Fibroblast of skin of left biceps (primary cell): ENCODE measurements around the gene PLEKHN1.
A peak's percentile ranks its signal among the peaks of the same experiment; 100 is the strongest.
"Not testable (repeated sequence)": the region's sequence is repeated elsewhere in the genome, so short reads cannot be mapped to it uniquely, and the experiment has no call there.

Source experiments
- DNase-seq, 2 experiments: peaks; one replicate each; pipeline ENCODE4 v3.0.0-alpha.2; 2013; ENCODE audit warnings: low read depth in 2 of 2

PLEKHN1 gene

GRCh38 chr1:942411-942821 lies 23.9 kb upstream of the PLEKHN1 start:
- DNase-seq, result no peak

- no peak for DNase-seq
Measured at GRCh38 chr1:942864-943533, 23.3 kb upstream of the PLEKHN1 start.

- no peak for DNase-seq
Measured at GRCh38 chr1:943545-944340, 22.5 kb upstream of the PLEKHN1 start.

GRCh38 chr1:944341-945325 lies 21.6 kb upstream of the PLEKHN1 start:
- no peak for DNase-seq

- no peak for DNase-seq
Measured at GRCh38 chr1:945688-946556, 20.4 kb upstream of the PLEKHN1 start.

GRCh38 chr1:946811-947210 lies 19.5 kb upstream of the PLEKHN1 start:
- DNase-seq, result not testable (repeated sequence)

- no peak for DNase-seq
Measured at GRCh38 chr1:947958-948357, 18.3 kb upstream of the PLEKHN1 start.

- DNase-seq, result no peak
Measured at GRCh38 chr1:950268-950667, 16.0 kb upstream of the PLEKHN1 start.

GRCh38 chr1:950881-951280 lies 15.4 kb upstream of the PLEKHN1 start:
- DNase-seq, result no peak

- DNase-seq, result no peak
Measured at GRCh38 chr1:951364-951763, 14.9 kb upstream of the PLEKHN1 start.

GRCh38 chr1:952201-952600 lies 14.1 kb upstream of the PLEKHN1 start:
- no peak for DNase-seq

GRCh38 chr1:952603-953002 lies 13.7 kb upstream of the PLEKHN1 start:
- DNase-seq, result no peak

- no peak for DNase-seq
Measured at GRCh38 chr1:953524-954320, 12.6 kb upstream of the PLEKHN1 start.

GRCh38 chr1:954927-955326 lies 11.4 kb upstream of the PLEKHN1 start:
- DNase-seq, result no peak

- no peak for DNase-seq
Measured at GRCh38 chr1:955474-955873, 10.8 kb upstream of the PLEKHN1 start.

GRCh38 chr1:956636-957035 lies 9.6 kb upstream of the PLEKHN1 start:
- DNase-seq, result no peak

GRCh38 chr1:958823-959730 lies 7.2 kb upstream of the PLEKHN1 start, which contains the start of gene NOC2L:
TSS of gene NOC2L (minus strand) at chr1:959256. CDS start at chr1:959240, 16 bp downstream.
- peak; percentile 60 to 64 for DNase-seq

- DNase-seq, result no peak
Measured at GRCh38 chr1:959731-960362, 6.4 kb upstream of the PLEKHN1 start.
